Cardiac muscle cell (in vitro differentiated cells and primary cell): ENCODE results near the gene GRK2. TPM values are rescaled to one million over a fixed set of nuclear protein-coding genes. Genes with fewer than 3 reads are reported as not detected.
"Not testable (repeated sequence)": the region's sequence is repeated elsewhere in the genome, so short reads cannot be mapped to it uniquely, and the experiment has no call there.

Source experiments
- DNase-seq, 2 donors: peaks; one replicate each; pipeline versions ENCODE4 v3.0.0 to v3.0.0-alpha.2; 2010 to 2017; ENCODE audit warnings: low read depth in 1 of 2, low spot score in 1 of 2
- H3K27ac ChIP-seq: fragments of 200-600 bp; sonication (generic); 2 replicates; pipeline ENCODE4 v1.5.1; 2016
- H3K27me3 ChIP-seq: fragments of 200-600 bp; sonication (generic); 2 replicates; pipeline ENCODE4 v1.6.0; 2016; ENCODE audit warnings: control low read depth
- H3K36me3 ChIP-seq: fragments of 200-600 bp; sonication (generic); 2 replicates; pipeline ENCODE4 v1.5.1; 2016; ENCODE audit warnings: control low read depth
- H3K4me1 ChIP-seq: fragments of 200-600 bp; sonication (generic); 2 replicates; pipeline ENCODE4 v1.8.1; 2017; ENCODE audit warnings: low read depth, mild to moderate bottlenecking, mixed run types
- H3K4me3 ChIP-seq: fragments of 200-600 bp; sonication (generic); 2 replicates; pipeline ENCODE4 v1.5.1; 2016; ENCODE audit warnings: mild to moderate bottlenecking
- H3K9me3 ChIP-seq: fragments of 200-600 bp; sonication (generic); 2 replicates; pipeline ENCODE4 v1.5.1; 2017; ENCODE audit warnings: low read depth, mild to moderate bottlenecking, control low read depth
- polyA plus RNA-seq: library from polyadenylated mRNA; unstranded; fragments of >200 nt; fragmentation: Nextera tagmentation; extraction: Ambion mirVana; gene quantifications from 2 replicates; pipeline ENCODE4 v1.2.1, GENCODE V29; 2016
- total RNA-seq: library from RNA; depleted of rRNA; stranded (reverse); fragments of >200 nt; gene quantifications from 2 replicates; pipeline ENCODE4 v1.2.3, GENCODE V29; 2016
- TF ChIP-seq, protein P1 (sequence below): IDR thresholded peaks from 2 replicates; pipeline ENCODE4 v1.5.1; 2012; ENCODE audit warnings: low read depth, mild to moderate bottlenecking, low read length

Gene GRK2
- total and polyA plus RNA-seq, 2 experiments from 2014 or later: 62.9 to 72.1 TPM

DNA sequence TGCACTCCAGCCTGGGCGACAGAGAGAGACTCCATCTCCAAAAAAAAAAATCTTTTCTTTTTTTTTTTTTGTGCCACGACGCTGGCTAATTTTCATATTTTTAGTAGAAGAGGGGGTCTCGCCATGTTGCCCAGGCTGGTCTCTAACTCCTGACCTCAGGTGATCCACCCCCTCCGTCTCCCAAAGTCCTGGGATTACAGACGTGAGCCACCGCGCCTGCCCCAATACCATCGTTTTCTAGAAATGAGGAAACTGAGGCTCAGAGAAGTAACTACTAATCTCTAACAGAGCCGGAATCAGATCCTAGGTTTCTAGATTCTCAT lies 50.6 kb downstream of the GRK2 start:
- peaks cover 13% of the 10 kb centered on the region for H3K4me1 ChIP-seq
- no peaks in the 10 kb centered on the region for H3K36me3 ChIP-seq
- no peak for DNase-seq
- no peaks in the 10 kb centered on the region for H3K9me3 ChIP-seq
- peak overlapping the region; percentile 59 for H3K27ac ChIP-seq
- peaks cover 11% of the 10 kb centered on the region for H3K27me3 ChIP-seq
- H3K4me3 ChIP-seq: peak overlapping the region; percentile 56
- TF ChIP-seq, protein P1, sequence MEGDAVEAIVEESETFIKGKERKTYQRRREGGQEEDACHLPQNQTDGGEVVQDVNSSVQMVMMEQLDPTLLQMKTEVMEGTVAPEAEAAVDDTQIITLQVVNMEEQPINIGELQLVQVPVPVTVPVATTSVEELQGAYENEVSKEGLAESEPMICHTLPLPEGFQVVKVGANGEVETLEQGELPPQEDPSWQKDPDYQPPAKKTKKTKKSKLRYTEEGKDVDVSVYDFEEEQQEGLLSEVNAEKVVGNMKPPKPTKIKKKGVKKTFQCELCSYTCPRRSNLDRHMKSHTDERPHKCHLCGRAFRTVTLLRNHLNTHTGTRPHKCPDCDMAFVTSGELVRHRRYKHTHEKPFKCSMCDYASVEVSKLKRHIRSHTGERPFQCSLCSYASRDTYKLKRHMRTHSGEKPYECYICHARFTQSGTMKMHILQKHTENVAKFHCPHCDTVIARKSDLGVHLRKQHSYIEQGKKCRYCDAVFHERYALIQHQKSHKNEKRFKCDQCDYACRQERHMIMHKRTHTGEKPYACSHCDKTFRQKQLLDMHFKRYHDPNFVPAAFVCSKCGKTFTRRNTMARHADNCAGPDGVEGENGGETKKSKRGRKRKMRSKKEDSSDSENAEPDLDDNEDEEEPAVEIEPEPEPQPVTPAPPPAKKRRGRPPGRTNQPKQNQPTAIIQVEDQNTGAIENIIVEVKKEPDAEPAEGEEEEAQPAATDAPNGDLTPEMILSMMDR: no peak

DNA sequence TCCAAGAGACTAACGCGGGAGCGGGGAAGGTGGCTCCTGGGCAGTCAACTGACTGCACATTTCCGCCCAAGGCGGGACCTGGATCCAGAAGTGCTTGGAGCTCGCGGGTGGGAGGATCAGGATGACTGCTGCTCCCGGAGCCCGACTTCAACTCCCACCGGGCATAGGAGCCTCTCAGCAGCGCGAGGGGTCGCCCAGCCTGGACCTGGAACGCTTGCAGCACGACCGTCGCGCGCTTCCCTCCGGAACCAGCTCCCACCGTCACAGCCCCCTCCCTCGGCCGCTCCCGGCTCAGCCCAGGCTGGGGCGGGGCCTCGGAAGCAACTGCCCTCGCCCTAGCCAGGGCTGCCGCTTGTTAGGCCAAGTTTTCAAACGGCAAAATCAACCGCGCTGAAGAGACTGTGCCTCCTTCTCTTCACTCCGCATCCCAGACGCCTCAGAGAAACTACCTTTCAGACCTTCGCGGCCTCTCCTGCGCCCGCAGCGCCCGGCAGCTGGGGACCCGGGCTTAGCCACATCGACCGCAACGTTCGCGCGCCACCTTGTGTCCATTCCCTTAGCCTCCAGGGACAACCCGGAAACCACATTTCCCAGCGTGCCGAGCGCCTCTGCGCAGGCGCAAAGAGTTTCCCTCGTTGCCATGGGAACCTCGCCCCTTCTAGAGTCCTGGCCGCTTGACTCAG lies 51.1 kb downstream of the GRK2 start:
- Histone ChIP-seq H3K9me3 (no peaks in the 10 kb centered on the region), H3K27me3 (peaks cover 11% of the 10 kb centered on the region), H3K4me3 (peak overlapping the region; percentile 56), H3K4me1 (peaks cover 13% of the 10 kb centered on the region), H3K36me3 (no peaks in the 10 kb centered on the region), H3K27ac (peak overlapping the region; percentile 59)
- TF ChIP-seq, protein P1: peak; percentile 83
- peak; percentile 95 to 99 for DNase-seq

DNA sequence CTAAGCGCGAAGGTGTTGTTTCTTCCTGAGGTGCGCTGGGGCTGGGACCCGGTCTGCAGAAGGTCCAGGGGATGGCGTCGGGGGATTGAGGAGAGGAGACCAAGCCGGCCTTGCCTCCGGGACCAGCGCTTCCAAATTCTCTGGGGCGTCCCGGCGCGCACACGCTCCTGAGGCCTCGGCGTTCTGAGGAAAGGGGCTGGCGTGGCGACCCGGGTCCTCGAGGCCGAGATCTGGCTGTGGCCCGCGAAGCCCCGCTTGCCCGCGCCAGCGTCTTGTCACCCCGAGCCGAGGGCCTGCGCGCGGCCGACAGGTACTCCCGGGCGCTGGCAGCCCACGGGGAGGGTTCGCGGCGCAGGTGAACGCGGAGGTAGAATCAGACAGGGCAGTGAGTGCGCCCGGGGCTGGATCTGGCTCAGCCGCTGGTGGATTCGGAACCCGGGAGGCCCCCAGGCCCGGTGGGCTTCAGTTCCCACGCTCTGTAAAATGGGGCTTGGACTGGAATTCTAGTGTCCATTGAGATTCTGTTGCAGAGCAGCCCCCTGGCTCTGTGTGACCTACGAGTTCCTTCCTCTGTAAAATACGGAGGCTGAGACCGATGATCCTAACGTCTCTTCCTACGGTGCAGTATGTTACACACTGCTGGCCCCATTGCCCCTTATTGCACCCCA lies 51.7 kb downstream of the GRK2 start:
- Histone ChIP-seq H3K4me1 (peaks cover 13% of the 10 kb centered on the region), H3K27me3 (peaks cover 11% of the 10 kb centered on the region), H3K36me3 (no peaks in the 10 kb centered on the region), H3K27ac (no peak overlapping the region), H3K9me3 (no peaks in the 10 kb centered on the region), H3K4me3 (peak overlapping the region; percentile 56)
- no peak for DNase-seq
- TF ChIP-seq, protein P1: no peak

DNA sequence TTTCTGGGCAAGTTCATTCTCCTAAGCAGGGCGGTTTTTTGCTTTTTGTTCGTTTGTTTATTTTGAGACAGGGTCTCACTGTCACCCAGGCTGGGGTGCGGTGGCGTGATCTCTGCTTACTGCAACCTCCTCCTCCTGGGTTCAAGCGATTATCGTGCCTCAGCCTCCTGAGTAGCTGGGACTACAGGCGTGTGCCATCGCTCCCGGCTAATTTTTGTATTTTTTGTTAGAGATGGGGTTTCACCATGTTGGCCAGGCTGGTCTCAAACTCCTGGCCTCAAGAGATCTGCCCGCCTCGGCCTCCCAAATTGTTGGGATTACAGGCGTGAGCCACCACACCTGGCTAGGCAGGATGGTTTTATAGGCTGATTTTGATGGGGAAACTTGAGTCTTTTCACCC lies 52.6 kb downstream of the GRK2 start:
- H3K36me3 ChIP-seq, DNase-seq, H3K9me3 ChIP-seq, H3K27ac ChIP-seq: not testable (repeated sequence)
- H3K4me1 ChIP-seq: peaks cover 13% of the 10 kb centered on the region
- peaks cover 11% of the 10 kb centered on the region for H3K27me3 ChIP-seq
- peak overlapping the region; percentile 56 for H3K4me3 ChIP-seq

DNA sequence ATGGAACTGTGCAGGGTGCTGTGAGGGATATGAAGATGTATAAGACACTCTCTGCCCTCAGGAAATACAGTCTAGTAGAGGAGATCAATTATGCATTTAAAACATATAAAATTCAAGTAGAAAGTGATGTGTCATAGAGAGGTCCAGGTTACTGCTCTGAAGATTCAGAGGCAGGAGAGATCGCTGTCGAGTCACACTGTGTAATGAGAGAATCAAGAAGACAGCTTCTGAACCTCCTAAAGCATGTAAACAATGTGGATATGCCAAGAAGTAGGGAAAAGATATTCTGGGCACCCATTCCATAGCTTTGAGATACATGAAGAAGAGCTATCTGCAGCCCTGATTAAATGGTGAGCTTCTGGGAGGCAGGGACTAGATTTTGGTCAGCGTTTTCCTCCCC lies 53.7 kb downstream of the GRK2 start:
- DNase-seq: no peak
- peaks cover 13% of the 10 kb centered on the region for H3K4me1 ChIP-seq
- H3K27ac ChIP-seq: no peak overlapping the region
- H3K36me3 ChIP-seq: no peaks in the 10 kb centered on the region
- TF ChIP-seq, protein P1: no peak
- H3K27me3 ChIP-seq: peaks cover 11% of the 10 kb centered on the region
- no peak overlapping the region for H3K4me3 ChIP-seq
- H3K9me3 ChIP-seq: no peaks in the 10 kb centered on the region

DNA sequence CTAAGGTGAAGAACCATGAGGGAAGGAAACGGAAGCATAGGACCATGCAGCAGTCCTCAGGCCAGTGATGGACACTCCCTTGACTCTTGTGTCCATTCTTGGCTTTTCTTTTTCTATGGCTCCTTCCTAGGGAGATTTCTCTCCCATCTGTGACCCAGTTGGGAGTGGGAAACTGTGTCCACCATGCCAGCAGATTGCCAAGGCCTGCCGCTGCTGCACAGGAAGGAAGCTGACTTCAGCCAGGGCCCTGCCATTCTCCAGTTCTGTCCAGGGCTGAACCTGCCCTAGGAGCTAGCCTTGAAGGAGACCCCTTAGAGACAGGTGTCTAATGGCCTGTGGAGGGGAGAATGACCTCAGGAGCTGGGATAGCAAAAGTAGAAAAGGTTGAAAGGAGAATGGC lies 54.4 kb downstream of the GRK2 start:
- DNase-seq: no peak
- Histone ChIP-seq H3K27ac (no peak overlapping the region), H3K27me3 (peaks cover 11% of the 10 kb centered on the region), H3K9me3 (no peaks in the 10 kb centered on the region), H3K36me3 (no peaks in the 10 kb centered on the region), H3K4me1 (peaks cover 13% of the 10 kb centered on the region), H3K4me3 (no peak overlapping the region)
- TF ChIP-seq, protein P1: no peak
